ENCODE data around the gene MED6. TPM values are rescaled to one million over a fixed set of nuclear protein-coding genes. Genes with fewer than 3 reads are reported as not detected.
A peak's percentile ranks its signal among the peaks of the same experiment; 100 is the strongest.

MED6 gene
- total and polyA plus RNA-seq, 7 experiments from 2014 or later: 40.3 to 97.0 (median 61.0) TPM

GRCh38 chr14:70595443-70596185 lies 4.8 kb downstream of the MED6 start:
- CTCF ChIA-PET: no interaction called here
- Mint-ChIP-seq H3K4me3 (peak overlapping the region in 1 of 10 donors; percentile 16), H3K36me3 (peaks cover 7 to 31% (median 16%) of the 10 kb centered on the region in 5 donors), H3K9me3 (no peaks in the 10 kb centered on the region), H3K4me1 (peaks cover 26 to 58% (median 33%) of the 10 kb centered on the region in 7 donors), H3K27ac (no peak overlapping the region), H3K27me3 (no peaks in the 10 kb centered on the region)
- POLR2A ChIA-PET: no interaction called here
- Histone ChIP-seq H3K36me3 (ENCODE audit: control insufficient read depth in 2 of 3, insufficient read depth in 3 of 3, low read length in 3 of 3) (peaks cover 30 to 60% (median 32%) of the 10 kb centered on the region in 3 experiments), H3K4me3 (ENCODE audit: low read length) (no peak overlapping the region), H3K9me3 (ENCODE audit: control insufficient read depth in 2 of 3, low read length in 3 of 3) (no peaks in the 10 kb centered on the region), H3K27me3 (ENCODE audit: control insufficient read depth in 2 of 2, insufficient read depth in 2 of 2, low read length in 2 of 2) (no peaks in the 10 kb centered on the region), H3K4me1 (ENCODE audit: control insufficient read depth in 2 of 2, insufficient read depth in 2 of 2, low read length in 2 of 2) (peaks cover 11 to 14% of the 10 kb centered on the region in 2 donors), H3K27ac (ENCODE audit: low read depth, low read length) (no peak overlapping the region)
- DNase-seq: no peak
- intact Hi-C loops (cut with micrococcal nuclease): no loop called here
- ATAC-seq: no peak

- CTCF ChIA-PET: interaction anchor here (0.7 kb wide), 1 partner anchor 18 kb away, joined by 3 read pairs; no protein-coding TSS in a partner anchor
These were observed 6.0 kb downstream of the MED6 start for GRCh38 chr14:70594461-70594860.

GRCh38 chr14:70585231-70585630 lies 15.2 kb downstream of the MED6 start:
- Histone ChIP-seq H3K9me3 (ENCODE audit: control insufficient read depth in 2 of 3, low read length in 3 of 3) (no peaks in the 10 kb centered on the region), H3K4me3 (ENCODE audit: low read length) (no peak overlapping the region), H3K4me1 (ENCODE audit: control insufficient read depth in 2 of 2, insufficient read depth in 2 of 2, low read length in 2 of 2) (no peaks in the 10 kb centered on the region), H3K36me3 (ENCODE audit: control insufficient read depth in 2 of 3, insufficient read depth in 3 of 3, low read length in 3 of 3) (peaks cover 10 to 90% (median 16%) of the 10 kb centered on the region in 3 experiments), H3K27me3 (ENCODE audit: control insufficient read depth in 2 of 2, insufficient read depth in 2 of 2, low read length in 2 of 2) (no peaks in the 10 kb centered on the region), H3K27ac (ENCODE audit: low read depth, low read length) (no peak overlapping the region)
- no peak for DNase-seq
- peaks cover 0 to 2% (median 0%) of the 10 kb centered on the region in 11 donors for H3K9me3 Mint-ChIP-seq
- no peak overlapping the region for H3K4me3 Mint-ChIP-seq
- intact Hi-C loops (cut with micrococcal nuclease): loop anchor here (5.0 to 10.0 kb wide), 2 partner anchors 768 to 770 kb away; no protein-coding TSS in a partner anchor
- peak overlapping the region in 2 of 9 donors; percentile 6 to 11 for H3K27ac Mint-ChIP-seq
- CTCF ChIA-PET: interaction anchor here (0.6 kb wide), 1 partner anchor 100 kb away, joined by 3 read pairs; no protein-coding TSS in a partner anchor
- peaks cover 12 to 71% (median 43%) of the 10 kb centered on the region in 5 donors for H3K36me3 Mint-ChIP-seq
- H3K27me3 Mint-ChIP-seq: no peaks in the 10 kb centered on the region
- POLR2A ChIA-PET: interaction anchor here (0.6 kb wide), 1 partner anchor 949 kb away, joined by 3 read pairs; no protein-coding TSS in a partner anchor
- no peak for ATAC-seq
- H3K4me1 Mint-ChIP-seq: peaks cover 0 to 10% (median 3%) of the 10 kb centered on the region in 7 donors

More at GRCh38 chr14:70594461-70594860, 6.0 kb downstream of the MED6 start:
- H3K4me1 ChIP-seq (ENCODE audit: control insufficient read depth in 2 of 2, insufficient read depth in 2 of 2, low read length in 2 of 2): peaks cover 4 to 9% of the 10 kb centered on the region in 2 donors
- H3K27ac ChIP-seq (ENCODE audit: low read depth, low read length): no peak overlapping the region
- ATAC-seq: no peak
- no peak overlapping the region for H3K4me3 ChIP-seq (ENCODE audit: low read length)
- no peaks in the 10 kb centered on the region for H3K27me3 ChIP-seq (ENCODE audit: control insufficient read depth in 2 of 2, insufficient read depth in 2 of 2, low read length in 2 of 2)
- no peaks in the 10 kb centered on the region for H3K9me3 Mint-ChIP-seq
- H3K36me3 Mint-ChIP-seq: peaks cover 9 to 40% (median 25%) of the 10 kb centered on the region in 5 donors
- POLR2A ChIA-PET: no interaction called here
- H3K4me3 Mint-ChIP-seq: no peak overlapping the region
- peaks cover 16 to 51% (median 22%) of the 10 kb centered on the region in 7 donors for H3K4me1 Mint-ChIP-seq
- DNase-seq: no peak
- no peaks in the 10 kb centered on the region for H3K27me3 Mint-ChIP-seq
- H3K27ac Mint-ChIP-seq: no peak overlapping the region
- H3K36me3 ChIP-seq (ENCODE audit: control insufficient read depth in 2 of 3, insufficient read depth in 3 of 3, low read length in 3 of 3): peaks cover 30 to 70% (median 39%) of the 10 kb centered on the region in 3 experiments
- no peaks in the 10 kb centered on the region for H3K9me3 ChIP-seq (ENCODE audit: control insufficient read depth in 2 of 3, low read length in 3 of 3)
- intact Hi-C loops (cut with micrococcal nuclease): no loop called here

GRCh38 chr14:70576891-70577290 lies 23.6 kb downstream of the MED6 start:
- Histone ChIP-seq H3K4me3 (ENCODE audit: low read length) (no peak overlapping the region), H3K27me3 (ENCODE audit: control insufficient read depth in 2 of 2, insufficient read depth in 2 of 2, low read length in 2 of 2) (no peaks in the 10 kb centered on the region), H3K4me1 (ENCODE audit: control insufficient read depth in 2 of 2, insufficient read depth in 2 of 2, low read length in 2 of 2) (no peaks in the 10 kb centered on the region), H3K36me3 (ENCODE audit: control insufficient read depth in 2 of 3, insufficient read depth in 3 of 3, low read length in 3 of 3) (peaks cover 0 to 15% (median 0%) of the 10 kb centered on the region in 3 experiments), H3K27ac (ENCODE audit: low read depth, low read length) (no peak overlapping the region), H3K9me3 (ENCODE audit: control insufficient read depth in 2 of 3, low read length in 3 of 3) (no peaks in the 10 kb centered on the region)
- no peaks in the 10 kb centered on the region for H3K27me3 Mint-ChIP-seq
- DNase-seq (no peak), ATAC-seq (no peak)
- CTCF ChIA-PET: no interaction called here
- H3K36me3 Mint-ChIP-seq: peaks cover 15 to 73% (median 46%) of the 10 kb centered on the region in 5 donors
- POLR2A ChIA-PET: no interaction called here
- peaks cover 0 to 18% (median 6%) of the 10 kb centered on the region in 7 donors for H3K4me1 Mint-ChIP-seq
- H3K27ac Mint-ChIP-seq: no peak overlapping the region
- no peak overlapping the region for H3K4me3 Mint-ChIP-seq
- intact Hi-C loops (cut with micrococcal nuclease): no loop called here
- peaks cover 0 to 10% (median 0%) of the 10 kb centered on the region in 11 donors for H3K9me3 Mint-ChIP-seq

GRCh38 chr14:70573050-70573449 lies 27.4 kb downstream of the MED6 start:
- ATAC-seq: no peak
- peaks cover 5 to 73% (median 47%) of the 10 kb centered on the region in 5 donors for H3K36me3 Mint-ChIP-seq

GRCh38 chr14:70571139-70571538 lies 29.3 kb downstream of the MED6 start:
- ATAC-seq: no peak

More at GRCh38 chr14:70573050-70573449, 27.4 kb downstream of the MED6 start:
- no peak overlapping the region for H3K4me3 ChIP-seq (ENCODE audit: low read length)
- Mint-ChIP-seq H3K9me3 (peaks cover 0 to 16% (median 0%) of the 10 kb centered on the region in 11 donors), H3K27ac (no peak overlapping the region), H3K27me3 (no peaks in the 10 kb centered on the region), H3K4me1 (peaks cover 7 to 48% (median 32%) of the 10 kb centered on the region in 7 donors), H3K4me3 (no peak overlapping the region)
- no peak overlapping the region for H3K27ac ChIP-seq (ENCODE audit: low read depth, low read length)
- no peaks in the 10 kb centered on the region for H3K9me3 ChIP-seq (ENCODE audit: control insufficient read depth in 2 of 3, low read length in 3 of 3)
- peaks cover 0 to 11% (median 0%) of the 10 kb centered on the region in 3 experiments for H3K36me3 ChIP-seq (ENCODE audit: control insufficient read depth in 2 of 3, insufficient read depth in 3 of 3, low read length in 3 of 3)
- intact Hi-C loops (cut with micrococcal nuclease): no loop called here
- H3K27me3 ChIP-seq (ENCODE audit: control insufficient read depth in 2 of 2, insufficient read depth in 2 of 2, low read length in 2 of 2): no peaks in the 10 kb centered on the region
- no peak for DNase-seq
- ChIA-PET CTCF (no interaction called here), POLR2A (no interaction called here)
- H3K4me1 ChIP-seq (ENCODE audit: control insufficient read depth in 2 of 2, insufficient read depth in 2 of 2, low read length in 2 of 2): no peaks in the 10 kb centered on the region

More at GRCh38 chr14:70571139-70571538, 29.3 kb downstream of the MED6 start:
- peaks cover 1 to 30% (median 6%) of the 10 kb centered on the region in 3 experiments for H3K36me3 ChIP-seq (ENCODE audit: control insufficient read depth in 2 of 3, insufficient read depth in 3 of 3, low read length in 3 of 3)
- H3K27ac ChIP-seq (ENCODE audit: low read depth, low read length): no peak overlapping the region
- H3K4me1 ChIP-seq (ENCODE audit: control insufficient read depth in 2 of 2, insufficient read depth in 2 of 2, low read length in 2 of 2): no peaks in the 10 kb centered on the region
- Mint-ChIP-seq H3K9me3 (peaks cover 0 to 18% (median 3%) of the 10 kb centered on the region in 11 donors), H3K36me3 (peaks cover 8 to 76% (median 52%) of the 10 kb centered on the region in 5 donors), H3K27ac (no peak overlapping the region), H3K4me1 (peaks cover 10 to 44% (median 32%) of the 10 kb centered on the region in 7 donors), H3K27me3 (no peaks in the 10 kb centered on the region), H3K4me3 (no peak overlapping the region)
- ChIA-PET POLR2A (no interaction called here), CTCF (no interaction called here)
- H3K9me3 ChIP-seq (ENCODE audit: control insufficient read depth in 2 of 3, low read length in 3 of 3): no peaks in the 10 kb centered on the region
- no peaks in the 10 kb centered on the region for H3K27me3 ChIP-seq (ENCODE audit: control insufficient read depth in 2 of 2, insufficient read depth in 2 of 2, low read length in 2 of 2)
- DNase-seq: no peak
- no peak overlapping the region for H3K4me3 ChIP-seq (ENCODE audit: low read length)
- intact Hi-C loops (cut with micrococcal nuclease): no loop called here
